Activated CD8-positive, alpha-beta memory T cell treated with anti-CD3 and anti-CD28 coated beads, Interleukin-2, amount 50 U/mL, for 24 hours (primary cell): Measurements from ENCODE around the gene SLC17A5.
"Not testable (repeated sequence)": the region's sequence is repeated elsewhere in the genome, so short reads cannot be mapped to it uniquely, and the experiment has no call there.

Source experiments
- DNase-seq: peaks from one replicate; pipeline ENCODE4 v3.0.0-alpha.2; 2020; ENCODE audit errors: extremely low read depth

SLC17A5 gene

DNA sequence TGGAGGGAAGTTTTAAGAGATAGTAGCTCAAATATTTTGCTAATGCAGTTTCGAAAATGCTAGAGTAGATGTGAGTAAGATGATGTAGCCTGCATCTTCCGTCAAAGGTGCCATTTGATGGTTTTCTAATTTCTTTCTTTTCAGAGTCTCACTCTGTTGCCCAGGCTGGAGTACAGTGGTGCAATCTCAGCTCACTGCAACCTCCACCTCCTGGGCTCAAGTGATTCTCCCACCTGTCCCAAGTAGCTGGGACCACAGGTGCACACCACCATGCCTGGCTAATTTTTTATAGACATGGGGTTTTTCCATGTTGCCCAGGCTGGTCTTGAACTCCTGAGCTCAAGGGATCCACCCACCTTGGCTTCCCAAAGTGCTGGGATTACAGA lies 87.3 kb downstream of the SLC17A5 start:
- DNase-seq = not testable (repeated sequence)

DNA sequence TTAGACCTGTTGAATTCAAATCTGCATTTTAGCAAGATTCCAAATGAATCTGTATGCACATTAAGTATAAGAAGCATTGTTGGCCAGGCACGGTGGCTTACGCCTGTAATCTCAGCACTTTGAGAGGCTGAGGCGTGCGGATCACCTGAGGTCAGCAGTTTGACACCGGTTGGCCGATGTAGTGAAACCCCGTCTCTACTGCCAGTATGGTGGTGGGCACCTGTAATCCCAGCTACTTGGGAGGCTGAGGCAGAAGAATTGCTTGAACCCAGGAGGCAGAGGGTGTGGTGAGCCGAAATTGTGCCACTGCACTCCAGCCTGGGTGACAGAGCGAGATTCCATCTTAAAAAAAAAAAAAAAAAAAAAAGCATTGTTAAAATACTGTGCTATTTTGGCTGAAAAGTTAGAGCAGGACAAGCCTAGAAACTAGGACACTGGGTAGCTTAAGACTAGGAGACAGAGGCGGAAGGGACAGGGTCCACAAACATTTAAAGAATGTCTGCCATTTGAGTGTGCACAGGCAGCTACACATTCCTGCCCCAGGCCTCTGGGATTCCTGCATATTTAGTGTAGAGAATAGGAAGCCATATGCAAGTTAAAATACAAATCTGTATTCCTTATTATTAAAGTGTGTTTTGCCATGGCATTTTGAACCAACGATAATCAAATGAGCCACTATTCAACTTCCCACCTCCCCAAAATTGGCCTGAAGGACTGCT lies 87.9 kb downstream of the SLC17A5 start:
- DNase-seq = no peak

- DNase-seq = no peak
Measured at GRCh38 chr6:73564578-73565345, 89.0 kb downstream of the SLC17A5 start.

GRCh38 chr6:73562558-73562957 lies 91.2 kb downstream of the SLC17A5 start:
- DNase-seq = no peak

- no peak for DNase-seq
Measured at GRCh38 chr6:73560853-73561407, 92.9 kb downstream of the SLC17A5 start.

GRCh38 chr6:73560182-73560732 lies 93.5 kb downstream of the SLC17A5 start:
- no peak for DNase-seq

GRCh38 chr6:73559399-73559794 lies 94.4 kb downstream of the SLC17A5 start:
- not testable (repeated sequence) for DNase-seq

DNA sequence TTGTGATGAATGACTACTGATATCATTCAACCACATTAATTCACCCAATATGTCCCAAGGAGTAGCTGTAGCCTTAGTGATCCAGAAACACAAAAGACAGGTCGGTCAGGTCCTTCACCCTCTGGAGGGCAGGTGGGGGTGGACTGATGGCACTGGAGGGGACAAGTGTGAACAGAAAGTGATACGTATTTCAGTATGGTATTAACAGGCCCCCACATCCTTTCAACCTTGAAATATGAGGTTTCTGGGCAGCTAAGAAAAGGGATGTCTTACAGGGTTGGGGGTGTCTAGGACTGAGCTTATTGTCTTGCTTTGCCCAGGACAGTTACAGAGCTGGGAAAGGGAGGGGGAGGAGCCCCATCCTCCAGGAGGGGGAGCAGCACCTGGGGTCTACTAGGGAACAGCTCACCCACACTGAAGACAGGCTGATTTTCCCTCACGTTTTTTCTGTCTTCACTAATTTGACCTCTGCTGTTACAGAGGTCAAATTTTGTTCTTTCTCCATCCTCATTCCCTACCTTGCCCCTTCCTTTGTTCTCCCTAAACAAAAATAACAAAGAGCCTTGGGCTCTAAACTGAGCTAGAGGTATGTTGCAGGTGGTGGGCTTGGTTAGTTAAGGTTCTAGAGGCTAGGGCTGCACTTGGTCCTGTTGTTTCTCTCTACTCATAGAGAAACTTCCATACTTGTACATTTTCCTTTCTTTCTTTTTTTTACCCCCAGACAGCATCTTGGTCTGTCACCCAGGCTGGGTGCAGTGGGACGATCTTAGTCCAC lies 95.0 kb downstream of the SLC17A5 start:
- DNase-seq = no peak

GRCh38 chr6:73556836-73557235 lies 97.0 kb downstream of the SLC17A5 start:
- no peak for DNase-seq

- not testable (repeated sequence) for DNase-seq
Measured at GRCh38 chr6:73555380-73555949, 98.3 kb downstream of the SLC17A5 start.

- DNase-seq = not testable (repeated sequence)
Measured at GRCh38 chr6:73551115-73551514, 102.7 kb downstream of the SLC17A5 start.

DNA sequence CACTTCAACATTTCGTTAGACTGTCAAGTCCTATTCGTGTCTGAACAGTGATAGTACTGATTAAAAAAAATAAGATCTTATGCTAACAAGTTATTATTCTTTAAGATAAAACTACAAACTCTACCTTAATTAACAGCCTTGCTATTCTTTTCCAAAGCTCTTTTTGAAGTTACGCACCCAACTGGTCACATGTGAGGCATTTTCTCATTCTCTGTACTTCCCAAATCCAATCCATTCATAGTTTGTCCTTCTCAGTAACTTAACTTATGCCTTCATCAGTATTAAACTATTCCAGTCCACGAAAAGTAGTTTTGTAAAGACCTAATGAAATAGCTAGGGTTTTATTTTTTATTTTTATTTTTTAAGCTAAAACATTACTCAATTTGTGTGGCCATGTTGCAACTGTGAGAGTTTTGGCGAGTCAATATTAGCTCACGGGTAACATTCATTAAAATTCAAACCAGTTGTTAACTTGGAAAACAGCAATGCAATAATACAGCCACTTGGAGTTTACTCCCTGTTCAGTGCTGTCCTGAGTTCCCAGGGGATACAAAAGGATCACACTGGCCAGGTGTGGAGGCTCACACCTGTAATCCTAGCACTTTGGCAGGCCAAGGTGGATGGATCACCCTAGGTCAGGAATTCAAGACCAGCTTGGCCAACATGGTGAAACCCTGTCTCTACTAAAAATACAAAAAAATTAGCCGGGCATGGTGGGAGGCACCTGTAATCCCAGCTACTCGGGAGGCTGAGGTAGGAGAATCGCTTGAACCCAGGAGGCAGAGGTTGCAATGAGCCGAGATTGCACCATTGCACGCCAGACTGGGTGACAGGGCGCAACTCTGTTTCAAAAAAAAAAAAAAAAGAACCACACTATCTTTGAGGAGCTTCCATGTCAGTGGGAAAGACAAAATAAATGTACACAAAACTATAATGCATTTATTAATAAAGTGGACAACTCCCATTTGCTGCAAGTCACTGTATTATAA lies 105.0 kb downstream of the SLC17A5 start:
- DNase-seq = no peak

- no peak for DNase-seq
Measured at GRCh38 chr6:73547036-73547435, 106.8 kb downstream of the SLC17A5 start.
